ENCODE results near the gene MTIF3.

The MTIF3 gene

GRCh38 chr13:27450921-27451471, 632 bp upstream of the MTIF3 start:
- DNase-seq: no peak

- DNase-seq: no peak
Measured at GRCh38 chr13:27449081-27449603, 1.2 kb downstream of the MTIF3 start.

- no peak for DNase-seq
Measured at GRCh38 chr13:27448308-27448707, 2.1 kb downstream of the MTIF3 start.

GRCh38 chr13:27446986-27447583, 3.3 kb downstream of the MTIF3 start:
- DNase-seq: no peak

DNA sequence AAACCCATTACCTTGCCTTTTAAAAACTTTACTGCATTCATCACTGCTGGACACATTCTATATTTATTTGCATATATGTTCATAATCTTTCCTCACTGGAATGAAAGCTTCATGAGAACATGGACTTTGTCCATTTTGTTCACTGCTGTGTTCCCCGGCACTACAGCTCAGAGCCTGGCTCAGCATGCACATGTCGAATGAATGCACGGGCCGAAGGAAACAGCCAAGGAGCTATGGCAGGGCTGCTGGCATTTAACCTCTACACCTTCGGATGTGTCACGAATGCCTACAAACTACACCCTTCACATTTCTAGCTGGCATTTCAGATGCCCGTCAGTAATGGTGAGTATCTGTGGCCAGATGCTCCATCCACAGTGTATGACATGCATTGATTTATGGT, 7.6 kb downstream of the MTIF3 start:
- DNase-seq: no peak

GRCh38 chr13:27442071-27442647, 8.2 kb downstream of the MTIF3 start:
- DNase-seq: peak; percentile 45

DNA sequence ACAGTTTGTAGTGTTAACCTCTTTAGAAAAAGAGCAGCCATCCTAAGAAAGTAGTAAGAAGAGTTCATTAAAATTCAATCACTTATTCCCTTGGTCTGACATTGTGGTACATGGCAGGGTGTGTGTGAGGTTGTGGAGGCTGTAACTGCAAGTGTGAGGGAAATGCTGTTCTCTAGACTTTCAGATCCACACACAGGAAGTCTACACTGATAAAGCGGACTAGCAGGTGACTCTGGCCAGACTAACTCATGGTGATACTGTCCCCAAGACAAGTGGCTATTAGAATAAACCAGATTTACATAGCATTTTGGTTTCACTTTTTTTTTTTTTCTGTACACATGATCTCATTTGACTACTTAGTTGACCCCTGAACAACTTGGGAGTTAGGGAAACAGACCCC, 10.0 kb downstream of the MTIF3 start:
- no peak for DNase-seq

DNA sequence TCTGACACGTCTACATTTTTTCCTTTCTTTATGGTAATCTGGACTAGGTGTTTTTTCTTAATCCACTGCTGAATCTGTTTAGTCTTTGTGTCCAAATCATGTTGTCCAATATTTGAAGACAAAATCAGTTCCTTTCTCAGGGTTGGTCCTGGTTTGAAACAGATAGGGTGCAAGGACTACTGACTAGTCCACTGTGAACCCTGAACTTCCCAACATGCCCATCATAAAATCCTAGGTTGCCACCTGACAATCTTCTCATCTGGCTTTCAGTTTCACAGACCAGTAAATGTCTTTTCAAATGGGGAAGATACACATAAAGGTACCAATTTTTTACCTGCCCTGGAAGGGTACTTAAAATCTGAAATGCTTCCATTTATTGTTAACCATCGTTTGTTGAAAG, 13.2 kb downstream of the MTIF3 start:
- no peak for DNase-seq

- no peak for DNase-seq
Measured at GRCh38 chr13:27432611-27433210, 17.7 kb downstream of the MTIF3 start.

GRCh38 chr13:27432180-27432579, 18.2 kb downstream of the MTIF3 start:
- no peak for DNase-seq

- no peak for DNase-seq
Measured at GRCh38 chr13:27428160-27428559, 22.2 kb downstream of the MTIF3 start.

DNA sequence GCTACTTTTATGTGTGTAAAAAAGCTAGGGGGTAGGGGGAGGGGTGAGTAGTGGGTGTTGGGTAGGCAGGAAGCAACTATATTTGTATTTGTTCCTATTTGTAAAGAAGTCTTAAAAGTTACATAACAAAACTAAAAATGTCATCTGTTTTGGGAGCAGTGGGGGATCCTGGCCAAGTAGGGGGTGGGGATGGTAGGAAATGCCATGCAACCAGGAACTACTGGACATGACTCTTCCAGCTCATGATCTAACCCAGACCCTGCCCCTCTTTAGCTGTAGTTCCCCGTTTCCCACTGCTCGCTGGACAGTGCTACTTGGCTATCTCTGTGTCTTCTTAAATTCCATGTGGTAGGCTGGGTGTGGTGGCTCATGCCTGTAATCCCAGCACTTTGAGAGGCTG, 22.7 kb downstream of the MTIF3 start:
- no peak for DNase-seq

DNA sequence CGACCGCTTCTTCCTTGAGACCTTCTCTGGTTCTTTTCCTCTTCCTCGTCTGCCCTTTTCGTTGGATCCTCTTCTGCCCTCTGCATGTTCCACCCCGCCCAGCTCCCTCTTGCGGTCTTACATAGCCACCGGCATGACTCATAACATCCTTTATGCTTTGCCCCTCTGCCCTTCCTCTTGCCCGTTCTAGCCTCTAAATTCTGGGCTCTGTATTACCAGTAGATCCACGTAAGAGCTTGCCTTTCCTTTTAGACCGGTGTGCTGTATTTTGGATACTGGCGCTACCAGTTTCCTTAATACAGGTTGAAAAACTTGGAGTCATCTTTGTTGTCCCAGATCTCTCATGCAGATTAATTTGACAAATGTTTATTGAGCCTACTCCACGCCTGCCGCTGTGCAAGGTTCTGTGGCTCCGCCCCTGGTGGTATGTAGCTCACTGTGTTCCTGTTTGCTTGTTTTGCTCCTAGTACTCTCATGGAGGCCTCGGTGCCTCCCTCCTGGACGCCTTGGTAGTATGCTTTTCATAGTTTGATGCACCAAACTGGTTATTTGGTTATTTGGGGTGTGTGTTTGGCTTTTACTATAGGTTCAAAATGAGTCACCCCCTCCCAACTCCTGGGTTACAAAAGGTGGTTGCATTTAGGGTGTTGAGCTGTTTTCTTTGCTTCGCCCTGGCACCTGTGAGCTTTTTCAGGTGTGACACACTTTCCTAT, 24.3 kb downstream of the MTIF3 start:
- peak; percentile 72 for DNase-seq

DNA sequence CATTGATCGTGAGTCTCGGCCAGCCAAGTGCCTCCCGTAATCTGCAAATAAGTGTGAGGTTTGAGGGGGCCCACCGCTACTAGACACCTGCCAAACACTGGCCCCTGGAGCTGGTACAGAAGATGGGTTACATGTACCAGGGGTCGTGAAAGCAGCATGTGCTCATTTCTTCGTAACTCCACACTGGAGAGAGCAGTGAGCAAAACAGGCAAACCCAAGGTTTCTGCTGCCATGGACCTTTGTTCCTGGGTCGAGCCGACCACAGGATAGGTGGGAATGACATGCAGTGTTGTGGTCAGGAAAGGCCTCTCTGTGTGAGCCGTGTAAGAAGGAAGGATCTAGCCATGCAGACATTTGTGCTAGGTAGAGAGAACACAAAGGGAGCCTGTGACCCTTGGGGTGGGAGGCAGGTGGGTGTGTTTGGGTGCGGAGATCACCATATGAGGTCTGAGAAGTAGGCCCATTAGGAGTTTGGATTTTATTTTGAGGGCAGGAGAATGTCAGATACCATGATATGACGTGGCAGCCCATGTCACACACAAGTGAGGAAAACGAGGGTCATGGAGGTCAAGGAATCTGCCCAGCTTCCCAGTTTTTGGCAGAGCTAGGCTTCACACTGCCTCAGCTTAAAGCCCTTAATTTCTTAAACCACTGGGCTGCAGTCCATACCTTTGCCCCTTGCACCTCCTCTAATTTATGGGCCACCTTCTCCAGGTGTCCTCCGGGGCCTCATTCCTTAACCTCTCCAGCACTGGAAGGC, 25.0 kb downstream of the MTIF3 start:
- no peak for DNase-seq

DNA sequence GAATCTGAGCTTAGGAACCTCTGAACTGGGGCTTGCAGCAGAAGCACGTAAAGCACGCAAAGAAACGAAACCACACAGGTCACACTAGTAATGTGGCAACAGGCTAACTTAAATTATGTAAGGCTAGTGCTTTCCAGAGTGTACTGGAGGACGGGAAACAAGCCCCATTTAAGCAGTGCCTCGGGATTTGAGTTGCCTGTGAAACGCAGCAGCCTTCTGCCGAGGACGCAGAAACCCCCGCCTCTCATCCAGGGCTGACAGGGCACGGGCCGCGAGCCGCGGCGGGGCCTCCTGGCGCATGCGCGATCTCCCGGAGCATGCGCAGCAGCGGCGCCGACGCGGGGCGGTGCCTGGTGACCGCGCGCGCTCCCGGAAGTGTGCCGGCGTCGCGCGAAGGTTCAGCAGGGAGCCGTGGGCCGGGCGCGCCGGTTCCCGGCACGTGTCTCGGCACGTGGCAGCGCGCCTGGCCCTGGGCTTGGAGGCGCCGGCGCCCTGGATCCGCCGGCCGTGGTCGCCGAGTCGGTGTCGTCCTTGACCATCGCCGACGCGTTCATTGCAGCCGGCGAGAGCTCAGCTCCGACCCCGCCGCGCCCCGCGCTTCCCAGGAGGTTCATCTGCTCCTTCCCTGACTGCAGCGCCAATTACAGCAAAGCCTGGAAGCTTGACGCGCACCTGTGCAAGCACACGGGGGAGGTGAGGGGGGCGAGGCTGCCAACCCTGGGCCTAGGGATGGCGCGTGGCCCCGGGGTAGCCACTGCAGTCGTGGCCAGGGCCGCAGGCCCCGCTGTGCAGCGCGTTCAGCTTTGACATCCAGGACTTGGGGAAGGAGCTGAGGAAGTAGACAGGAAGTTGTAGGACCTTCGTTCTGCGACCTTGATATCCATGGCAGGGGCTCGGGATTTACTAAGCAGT, 25.9 kb downstream of the MTIF3 start, which contains the start of gene GTF3A:
TSS of gene GTF3A (plus strand) at position 374 of the 912 bp plus-strand sequence.
- peak; percentile 92 for DNase-seq

DNA sequence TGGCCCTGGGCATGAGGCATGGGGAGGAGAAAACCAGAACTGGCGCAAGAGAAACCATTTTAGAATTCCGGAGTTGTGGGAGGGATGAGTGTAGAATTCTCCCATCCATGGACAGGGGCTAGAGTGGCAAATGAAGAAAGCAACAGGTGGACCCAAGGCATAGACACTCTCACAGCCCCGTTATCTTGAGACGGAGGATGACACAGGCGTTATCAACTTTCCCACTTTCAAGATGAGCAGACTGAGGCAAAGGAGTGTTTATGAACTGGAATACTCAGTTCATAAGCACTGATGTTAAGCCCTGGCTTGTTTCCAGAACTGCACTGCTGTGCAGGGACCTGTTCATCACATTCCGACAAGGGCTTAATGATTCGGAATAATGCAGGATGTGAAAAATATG, 27.0 kb downstream of the MTIF3 start:
- no peak for DNase-seq

DNA sequence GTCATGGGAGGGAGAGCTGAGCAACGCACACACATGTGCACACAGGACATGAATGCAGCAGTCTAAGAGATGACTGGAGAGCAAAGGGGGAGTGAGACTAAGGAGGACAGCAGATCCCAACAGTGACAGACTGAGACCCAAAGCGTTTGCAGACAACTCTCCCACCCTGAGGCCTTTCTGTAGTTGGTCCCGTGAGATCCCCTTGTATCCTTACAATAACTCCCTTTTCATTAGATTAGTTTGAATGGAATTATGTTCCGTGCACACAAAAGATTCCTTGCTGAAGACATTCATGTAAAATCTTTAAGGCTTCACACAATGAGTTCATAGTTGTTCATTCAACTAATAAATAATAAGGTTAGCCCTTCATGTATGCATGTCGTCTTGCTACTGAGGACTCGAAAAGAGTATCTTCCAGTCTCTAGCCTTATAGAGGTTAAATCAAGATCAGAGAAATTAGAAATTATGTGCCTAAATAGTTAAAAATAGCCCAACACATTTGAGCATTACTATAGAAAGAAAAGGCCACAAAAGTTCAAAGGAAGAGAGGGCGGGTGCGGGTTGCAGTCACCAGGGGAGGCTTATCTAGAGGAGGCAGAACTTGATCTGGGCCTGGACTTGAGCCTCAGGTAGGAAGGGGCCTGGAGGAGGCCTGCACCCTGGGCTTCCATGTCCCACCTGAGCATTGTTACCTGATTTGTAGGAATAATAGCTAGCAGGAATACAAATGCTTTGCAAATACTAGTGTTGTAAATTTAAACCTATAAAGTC, 29.1 kb downstream of the MTIF3 start:
- no peak for DNase-seq

DNA sequence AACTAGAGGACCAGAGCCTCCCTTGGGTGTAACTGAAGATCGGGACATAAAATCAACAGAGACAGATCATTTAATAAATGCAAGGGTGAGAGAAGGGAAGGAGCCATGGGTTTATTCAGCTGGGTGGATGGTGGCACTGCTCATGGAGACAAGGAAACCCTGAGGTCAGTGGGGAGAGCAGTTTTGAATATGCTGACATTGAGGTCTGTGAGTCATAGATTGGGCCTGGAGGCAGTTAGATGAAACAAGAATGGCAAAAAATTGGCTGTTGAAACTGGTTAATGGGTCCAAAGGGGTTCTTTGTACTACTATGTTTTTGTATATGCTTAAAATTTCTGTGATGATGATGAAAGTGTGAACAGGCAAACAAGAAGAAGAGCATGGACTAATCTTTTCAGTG, 31.0 kb downstream of the MTIF3 start:
- DNase-seq: no peak

DNA sequence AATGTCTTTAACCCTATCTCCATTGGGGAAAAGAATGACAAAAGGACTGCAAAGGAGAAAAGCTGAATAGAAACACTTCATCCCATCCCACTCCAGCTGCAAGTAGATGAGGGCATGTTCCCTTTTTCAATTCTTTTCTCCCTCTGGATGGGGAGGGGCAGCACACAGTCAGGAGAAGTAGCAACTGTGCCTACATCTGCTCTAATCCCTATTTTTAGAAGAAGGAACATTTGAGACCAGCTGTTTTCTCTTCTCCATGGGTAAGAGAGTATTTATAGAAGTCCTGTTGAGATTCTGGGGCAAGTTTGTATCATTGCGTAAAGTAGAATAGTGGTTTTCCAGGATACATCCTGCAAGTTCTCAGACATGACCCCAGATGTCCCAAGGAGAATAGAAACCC, 35.2 kb downstream of the MTIF3 start:
- no peak for DNase-seq

DNA sequence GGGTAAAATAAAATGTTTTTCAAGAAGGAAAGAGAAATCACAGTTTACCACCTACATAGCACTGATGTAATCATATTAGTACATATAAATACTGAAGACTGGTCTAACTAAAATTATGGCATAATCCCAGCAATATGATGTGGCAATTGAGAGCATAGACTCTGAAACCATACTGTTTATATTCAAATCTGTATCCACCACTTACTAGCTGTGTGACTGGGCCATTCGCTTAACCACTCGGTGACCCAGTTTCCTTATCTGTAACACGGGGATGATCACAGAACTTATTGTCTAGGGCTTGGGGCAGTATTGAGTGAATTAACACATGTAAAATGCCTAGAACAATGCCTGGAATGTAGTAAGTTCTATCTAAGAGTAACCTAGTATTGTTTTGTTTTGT, 39.0 kb downstream of the MTIF3 start:
- no peak for DNase-seq

GRCh38 chr13:27409013-27409412, 41.4 kb downstream of the MTIF3 start:
- no peak for DNase-seq

Measured in activated T-cell treated with anti-CD3 and anti-CD28 coated beads, Interleukin-2, amount 50 U/mL, for 1 hour (primary cell).